GOT3 (cell line): Measurements from ENCODE around the gene SMARCA2.

Experiments
- DNase-seq: peaks from one replicate; lab custom pipeline; 2025; ENCODE audit warnings: mixed read lengths; lab: John Stamatoyannopoulos, UW

The SMARCA2 gene

GRCh38 chr9:2096376-2096970, 81.3 kb downstream of the SMARCA2 start:
- DNase-seq, result no peak

DNA sequence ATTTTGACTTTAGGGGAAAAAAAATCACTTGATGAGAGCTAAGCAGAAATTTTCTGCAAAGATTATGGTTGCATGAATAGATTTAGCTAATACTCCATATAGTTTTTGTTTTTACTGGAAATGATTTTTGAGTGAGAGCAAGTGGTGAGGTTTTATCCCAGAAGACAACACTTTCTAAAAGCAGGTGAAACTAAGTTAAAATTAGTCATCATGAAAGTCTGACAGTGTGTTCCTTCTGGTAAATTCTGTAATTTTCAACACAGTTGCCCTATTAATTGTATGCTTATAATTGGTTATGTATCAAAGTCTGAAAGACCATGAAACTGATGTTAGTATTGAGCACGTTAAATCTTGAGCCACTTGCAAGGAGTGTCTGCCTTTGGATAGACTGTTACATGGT, 91.5 kb downstream of the SMARCA2 start:
- no peak for DNase-seq

DNA sequence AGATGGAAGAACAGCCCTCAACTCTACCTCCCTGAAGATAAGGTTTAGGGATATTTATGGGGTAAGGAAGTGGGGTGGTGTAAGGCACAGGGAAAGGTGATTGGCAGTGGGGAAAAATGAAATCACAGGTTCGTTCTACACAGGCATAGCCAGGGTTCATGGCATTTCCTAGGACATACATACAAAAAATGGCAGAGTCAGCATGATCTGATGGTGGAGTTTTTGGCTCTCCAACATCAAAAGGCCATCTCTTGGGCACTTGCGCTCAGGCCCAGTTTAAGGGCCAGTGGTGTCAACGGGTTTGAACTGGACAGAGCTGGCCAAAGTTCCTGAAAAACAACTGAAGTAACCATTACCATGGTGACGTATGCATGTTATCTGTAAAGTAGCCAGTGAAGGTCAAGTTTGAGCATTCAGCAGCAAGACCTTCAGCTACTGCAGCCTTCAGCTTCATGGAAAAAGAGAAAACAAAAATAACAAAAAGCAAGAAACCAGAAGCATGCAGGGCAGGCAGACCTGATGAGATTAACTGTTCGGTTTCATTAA, 92.8 kb downstream of the SMARCA2 start:
- DNase-seq, result no peak

GRCh38 chr9:2109069-2109650, 94.0 kb downstream of the SMARCA2 start:
- no peak for DNase-seq

- no peak for DNase-seq
These were observed 94.9 kb downstream of the SMARCA2 start for GRCh38 chr9:2110036-2110435.

DNA sequence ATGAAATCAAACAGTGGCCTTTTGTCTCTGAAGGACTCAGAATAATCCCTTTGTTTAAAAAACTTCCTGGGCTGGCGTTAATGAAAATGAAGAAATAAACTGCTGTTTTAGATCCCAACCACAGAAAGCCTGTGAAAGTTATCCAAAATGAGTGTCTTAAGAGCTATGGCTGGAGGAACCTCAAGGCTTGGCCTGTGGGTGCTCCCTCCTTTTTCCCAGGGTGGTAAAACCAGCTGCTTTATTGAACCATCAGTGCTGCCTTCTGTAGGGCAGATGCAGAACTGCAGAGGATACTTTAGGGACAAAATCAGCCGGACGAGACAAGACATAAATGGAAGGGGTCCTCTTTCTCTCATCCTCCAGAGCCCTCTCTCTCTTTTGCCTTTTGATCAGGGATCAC, 100.9 kb downstream of the SMARCA2 start:
- no peak for DNase-seq

- no peak for DNase-seq
These were observed 102.4 kb downstream of the SMARCA2 start for GRCh38 chr9:2117527-2117926.

- DNase-seq, result no peak
These were observed 104.4 kb downstream of the SMARCA2 start for GRCh38 chr9:2119566-2119965.

DNA sequence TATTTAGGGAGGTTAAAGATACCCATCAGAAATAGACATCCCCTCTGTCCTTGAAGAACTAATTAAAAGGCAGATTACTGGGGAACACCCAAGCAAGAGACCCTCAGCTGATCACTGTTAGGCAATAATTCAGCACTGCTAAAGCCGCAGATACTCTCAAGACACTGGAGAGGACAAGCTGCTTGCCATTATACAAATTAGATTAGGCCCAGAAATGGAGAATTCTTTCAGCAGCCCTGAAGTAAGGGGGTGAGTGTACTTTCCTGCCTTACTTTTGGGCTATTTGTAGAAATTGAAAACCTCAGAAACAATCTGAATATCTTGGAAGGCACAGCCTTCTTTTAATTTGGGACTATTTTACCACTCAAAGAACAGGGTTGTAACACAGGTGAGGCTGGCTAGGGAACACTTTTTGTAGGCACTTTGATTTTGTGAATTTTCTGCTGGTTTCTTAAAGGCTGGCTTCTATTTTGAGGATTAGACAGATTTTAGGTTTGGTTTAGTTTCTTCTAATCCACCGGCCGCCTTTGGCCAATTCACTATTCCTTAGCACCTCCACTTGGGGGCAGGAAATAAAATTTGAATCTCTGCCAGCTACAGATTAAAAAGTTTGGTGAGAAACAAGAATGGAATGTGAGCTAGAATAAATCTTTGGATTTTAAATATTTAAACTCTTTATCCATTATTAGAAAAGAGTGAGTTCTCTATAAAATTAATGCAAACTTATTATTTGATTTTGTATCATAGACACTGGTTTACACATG, 106.0 kb downstream of the SMARCA2 start:
- DNase-seq, result no peak

DNA sequence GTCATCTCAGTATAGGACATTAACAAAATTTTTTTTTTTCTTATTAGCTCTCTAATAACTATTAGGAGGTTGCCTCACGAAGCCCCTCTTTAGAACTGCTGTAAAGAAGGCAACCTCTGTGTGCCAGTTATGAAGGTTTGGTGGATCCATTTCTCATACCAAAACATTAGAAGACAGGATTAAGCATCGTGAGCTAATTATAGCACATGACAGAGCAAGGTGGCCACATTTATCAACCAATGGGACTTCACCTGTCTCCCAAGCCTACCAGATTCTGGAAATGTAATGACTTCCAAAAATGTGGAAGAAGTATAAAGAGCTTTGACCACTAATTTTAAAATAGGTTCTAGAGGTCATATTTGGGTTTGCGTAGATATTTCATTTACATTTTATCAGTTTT, 107.2 kb downstream of the SMARCA2 start:
- DNase-seq, result no peak

GRCh38 chr9:2125906-2126305, 110.8 kb downstream of the SMARCA2 start:
- DNase-seq, result no peak

GRCh38 chr9:2126331-2126803, 111.2 kb downstream of the SMARCA2 start:
- no peak for DNase-seq

- no peak for DNase-seq
These were observed 112.3 kb downstream of the SMARCA2 start for GRCh38 chr9:2127486-2127885.

DNA sequence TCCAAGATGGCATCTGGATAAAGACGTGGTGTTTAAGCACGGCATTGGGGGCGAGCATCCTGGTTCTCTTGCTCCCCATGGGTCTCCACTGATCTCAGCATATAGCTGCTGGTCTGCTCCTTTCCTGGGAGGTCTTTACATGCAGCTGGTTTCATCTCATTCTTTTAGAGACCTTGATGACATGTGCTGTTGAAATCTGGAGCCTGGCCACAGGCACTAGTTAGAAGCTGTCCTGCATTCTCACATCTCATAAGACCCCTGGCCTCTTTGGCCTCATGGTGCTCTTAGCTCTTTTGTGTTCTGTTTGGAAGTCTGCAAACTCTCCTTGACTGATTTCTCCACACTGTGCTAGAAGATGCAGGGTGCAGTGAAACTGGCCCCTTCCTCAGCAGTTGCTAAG, 113.0 kb downstream of the SMARCA2 start:
- DNase-seq, result no peak

DNA sequence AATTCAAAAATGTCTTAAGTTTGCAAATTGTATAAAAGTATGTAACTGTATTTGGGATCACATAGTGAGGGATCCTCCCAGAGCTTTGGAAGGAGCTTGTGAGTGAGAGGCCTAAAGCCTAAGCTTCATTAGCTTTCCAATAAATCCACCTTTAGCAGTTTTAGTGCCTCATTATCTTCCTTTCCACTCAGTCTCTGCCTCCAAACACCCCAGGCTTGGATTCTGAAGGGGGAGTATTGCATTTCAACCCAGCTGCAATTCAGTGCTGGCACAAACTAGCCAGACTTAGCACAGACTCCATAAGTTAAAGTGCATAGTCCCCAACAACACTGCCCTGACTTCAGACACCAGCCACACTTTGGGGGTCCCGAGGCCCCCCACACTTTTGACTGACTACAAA, 113.5 kb downstream of the SMARCA2 start:
- DNase-seq, result no peak

DNA sequence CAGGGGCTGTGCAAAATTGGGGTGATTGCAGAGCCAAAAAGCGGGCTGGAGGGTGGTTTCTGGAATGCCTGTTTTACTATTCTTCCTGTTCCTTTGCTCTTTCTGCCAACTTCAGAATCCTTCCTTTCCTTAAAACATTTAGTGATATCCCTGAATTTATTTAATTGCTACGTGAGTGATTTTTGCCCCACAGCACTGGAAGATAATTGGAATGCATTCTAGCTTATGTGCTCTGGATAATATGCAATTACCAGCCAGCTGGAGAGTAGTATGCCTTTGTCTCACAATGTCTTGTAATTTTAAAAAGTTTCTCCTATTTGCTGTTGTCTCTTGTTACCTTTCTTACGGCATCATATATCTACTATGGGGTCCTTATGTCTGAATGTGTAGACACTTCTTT, 115.8 kb downstream of the SMARCA2 start:
- no peak for DNase-seq

DNA sequence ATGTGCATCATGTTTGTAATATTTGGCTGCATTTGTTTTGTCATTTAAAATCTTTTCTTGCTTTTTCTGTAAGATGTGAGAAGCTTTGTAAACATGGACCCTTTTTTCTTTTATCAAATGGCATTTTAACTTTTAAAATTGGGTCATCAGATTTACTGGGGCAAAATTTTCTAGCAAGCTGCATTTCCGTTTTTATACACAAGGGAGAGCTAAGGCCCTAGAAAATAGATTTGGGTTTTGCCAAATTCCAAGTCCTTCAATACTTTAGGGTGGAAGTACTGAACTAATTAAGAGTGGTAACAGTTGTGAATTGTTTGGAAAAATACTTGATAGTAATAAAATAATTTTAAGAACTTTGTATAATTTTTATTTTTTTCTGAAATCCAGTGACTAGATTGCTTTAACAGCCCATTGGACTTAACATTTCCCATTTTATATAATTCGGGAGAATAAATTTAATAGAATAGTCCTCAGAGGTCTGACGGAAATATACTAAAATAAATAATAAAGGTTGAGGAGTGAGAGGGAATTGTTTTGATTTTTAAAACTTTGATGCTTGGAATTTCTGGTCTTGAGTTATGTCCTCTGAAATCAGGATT, 117.4 kb downstream of the SMARCA2 start:
- no peak for DNase-seq

- DNase-seq, result no peak
These were observed 119.2 kb downstream of the SMARCA2 start for GRCh38 chr9:2134391-2134790.

- DNase-seq, result no peak
These were observed 123.5 kb downstream of the SMARCA2 start for GRCh38 chr9:2138646-2139045.

- DNase-seq, result no peak
These were observed 125.6 kb downstream of the SMARCA2 start for GRCh38 chr9:2140600-2141223.

- DNase-seq, result no peak
These were observed 127.1 kb downstream of the SMARCA2 start for GRCh38 chr9:2142212-2142611.

DNA sequence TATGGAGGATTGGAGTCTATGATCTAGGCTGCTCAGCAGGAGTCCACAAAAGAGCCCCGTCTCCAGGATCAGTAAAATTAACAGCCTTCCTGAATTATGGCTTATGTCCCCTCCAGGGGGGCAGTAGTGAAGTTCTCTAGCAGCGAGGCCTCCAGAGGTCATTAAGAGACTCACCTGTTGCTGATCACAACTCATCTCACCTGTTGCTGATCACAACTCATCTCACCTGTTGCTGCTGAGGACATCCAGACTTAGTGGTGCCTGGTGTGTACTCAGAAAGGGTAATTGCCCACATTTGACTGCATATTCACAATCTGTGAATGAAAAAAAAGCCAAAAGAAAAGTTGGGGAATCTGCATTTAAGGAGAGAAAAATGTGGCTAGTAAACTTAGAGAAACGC, 129.5 kb downstream of the SMARCA2 start:
- DNase-seq, result no peak
